ENCODE measurements around the gene MYL7.

GRCh38 chr7:44172352-44172751 is 31.2 kb upstream of the MYL7 start:
- no peak for TF ChIP-seq CTCF (conservative IDR thresholded peaks at IDR 0.05; ENCODE audit: low read length)
- no peak for TF ChIP-seq EZH2phosphoT487 (IDR thresholded peaks at IDR 0.05; ENCODE audit: borderline replicate concordance, low read depth, low read length)
